Lung (tissue), 16 donors: ENCODE measurements around the gene OR5D13. TPM values are rescaled to one million over a fixed set of nuclear protein-coding genes. Genes with fewer than 3 reads are reported as not detected.

Experiments used
- ATAC-seq: fragments of 200-7000 bp; cut with Tn5 transposase; one replicate; pipeline ENCODE4 v1.9.1; 2020; ENCODE audit warnings: moderate number of reproducible peaks; ENCODE audit not compliant: insufficient read depth, low FRiP score
- DNase-seq, 3 donors: peaks; one replicate each; pipeline ENCODE4 v3.0.0-alpha.2; 2013 to 2017
- H3K27ac ChIP-seq, 2 donors: one replicate each; pipeline ENCODE4 v1.5.1; 2013; ENCODE audit warnings: mild to moderate bottlenecking in 2 of 2, moderate library complexity in 2 of 2, control low read depth in 1 of 2, inconsistent platforms in 1 of 2, low read depth in 1 of 2, low read length in 1 of 2
- H3K27me3 ChIP-seq, 3 donors: one replicate each; pipeline ENCODE4 v1.5.1; 2013; ENCODE audit warnings: low read length in 2 of 3; ENCODE audit not compliant: control insufficient read depth in 3 of 3, insufficient read depth in 3 of 3
- H3K36me3 ChIP-seq, 4 donors: one replicate each; pipeline ENCODE4 v1.5.1; 2013; ENCODE audit warnings: low read length in 4 of 4, mild to moderate bottlenecking in 1 of 4, moderate library complexity in 1 of 4; ENCODE audit not compliant: control insufficient read depth in 4 of 4, insufficient read depth in 4 of 4
- H3K4me1 ChIP-seq, 5 donors: one replicate each; pipeline ENCODE4 v1.5.1; 2013; ENCODE audit warnings: low read length in 5 of 5, mild to moderate bottlenecking in 2 of 5, moderate library complexity in 1 of 5; ENCODE audit not compliant: control insufficient read depth in 5 of 5, insufficient read depth in 5 of 5
- H3K4me3 ChIP-seq: one replicate; pipeline ENCODE4 v1.5.1; 2013; ENCODE audit warnings: mild to moderate bottlenecking, control low read depth, moderate library complexity
- H3K9ac ChIP-seq, 2 donors: one replicate each; pipeline ENCODE4 v1.5.1; 2013; ENCODE audit warnings: low read length in 2 of 2, control low read depth in 1 of 2; ENCODE audit not compliant: insufficient read depth in 1 of 2
- H3K9me3 ChIP-seq, 4 donors: one replicate each; pipeline ENCODE4 v1.5.1; 2013; ENCODE audit warnings: low read length in 3 of 4, mild to moderate bottlenecking in 1 of 4, moderate library complexity in 1 of 4; ENCODE audit not compliant: control insufficient read depth in 4 of 4, insufficient read depth in 3 of 4
- CTCF ChIP-seq: IDR thresholded peaks from 2 replicates; pipeline ENCODE4 v1.5.1; 2012; ENCODE audit warnings: mild to moderate bottlenecking; ENCODE audit errors: control extremely low read depth, extremely low read depth
- WGBS, 2 donors: extraction: QIAGEN DNeasy Blood & Tissue Kit; methylation state at CpG; one replicate each; pipeline ENCODE4 v1.1.7; 2013; 5-methylcytosine and 5-hydroxymethylcytosine counted together
- long read RNA-seq, 5 donors: transcript quantifications; one replicate each; lab custom pipeline, GENCODE V29; 2026
- polyA plus RNA-seq, 2 donors: library from polyadenylated mRNA; stranded (reverse); fragments of 200-250 nt; gene quantifications; one replicate each; pipeline ENCODE4 v1.2.1, GENCODE V29; 2013
- total RNA-seq, 2 donors: library from RNA; depleted of rRNA in 1 of 2; stranded (reverse); fragments of >200 nt in 1 of 2; gene quantifications; one replicate each; pipeline ENCODE4 v1.2.1, GENCODE V29; 2014 to 2021
- donor health status: control.
- donor health status: control.
- donor health status: Bipolar disorder and iron deficiency.
- donor health status: healthy.
- donor health status: DM: yes; HTN: yes; CAD: no.

Gene OR5D13, protein sequence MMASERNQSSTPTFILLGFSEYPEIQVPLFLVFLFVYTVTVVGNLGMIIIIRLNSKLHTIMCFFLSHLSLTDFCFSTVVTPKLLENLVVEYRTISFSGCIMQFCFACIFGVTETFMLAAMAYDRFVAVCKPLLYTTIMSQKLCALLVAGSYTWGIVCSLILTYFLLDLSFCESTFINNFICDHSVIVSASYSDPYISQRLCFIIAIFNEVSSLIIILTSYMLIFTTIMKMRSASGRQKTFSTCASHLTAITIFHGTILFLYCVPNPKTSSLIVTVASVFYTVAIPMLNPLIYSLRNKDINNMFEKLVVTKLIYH
- total RNA-seq (not detected), polyA plus RNA-seq (not detected)
- long read RNA-seq, donor 1, result 0 reads
- long read RNA-seq, donor 2, result 0 reads
- long read RNA-seq, donor 3, result 0 reads
- long read RNA-seq, donor 4, result 0 reads
- long read RNA-seq, donor 5, result 0 reads

DNA sequence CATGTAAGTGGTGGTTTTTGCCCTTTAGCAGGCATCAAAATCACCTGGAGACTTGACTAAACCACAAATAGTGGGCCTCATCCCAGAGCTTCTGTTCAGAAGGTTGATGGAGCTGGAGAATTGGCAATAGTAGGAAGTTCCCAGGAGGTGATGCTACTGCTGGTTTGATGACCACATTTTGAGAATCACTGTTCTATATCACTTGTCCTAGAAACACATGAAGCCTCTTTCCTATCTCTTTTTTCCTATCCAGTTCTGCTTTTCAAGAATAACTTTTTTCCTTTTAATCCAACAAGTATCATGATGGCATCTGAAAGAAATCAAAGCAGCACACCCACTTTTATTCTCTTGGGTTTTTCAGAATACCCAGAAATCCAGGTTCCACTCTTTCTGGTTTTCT, at the start of gene OR5D13:
Gene OR5D13 (plus strand): TSS at position 301 of the 400 bp plus-strand sequence. CDS start 0 bp downstream, at position 301.
- no peaks in the 10 kb centered on the region for H3K36me3 ChIP-seq
- H3K4me1 ChIP-seq, result no peaks in the 10 kb centered on the region
- H3K27ac ChIP-seq, result no peak within 1 kb of the TSS
- H3K27me3 ChIP-seq, result no peaks in the 10 kb centered on the region
- H3K9ac ChIP-seq, result no peak within 1 kb of the TSS
- ATAC-seq (no peak), DNase-seq (no peak)
- no peak within 1 kb of the TSS for H3K4me3 ChIP-seq
- peaks cover 2 to 5% (median 3%) of the 10 kb centered on the region in 4 donors for H3K9me3 ChIP-seq
- TF ChIP-seq CTCF, result no peak

- ATAC-seq, result no peak
- no peak overlapping the region for H3K9ac ChIP-seq
- no peak for TF ChIP-seq CTCF
- H3K27me3 ChIP-seq, result no peaks in the 10 kb centered on the region
- no peak overlapping the region for H3K4me3 ChIP-seq
- no peak for DNase-seq
- WGBS, 2 donors, result 20 to 24% methylated on average over 5 of the region's 5 CpGs
- no peaks in the 10 kb centered on the region for H3K36me3 ChIP-seq
- H3K27ac ChIP-seq, result no peak overlapping the region
- H3K4me1 ChIP-seq, result no peaks in the 10 kb centered on the region
- H3K9me3 ChIP-seq, result peaks cover 0 to 12% (median under 1%) of the 10 kb centered on the region in 4 donors
Observed at GRCh38 chr11:55726715-55727324, 46.4 kb upstream of the OR5D13 start.

DNA sequence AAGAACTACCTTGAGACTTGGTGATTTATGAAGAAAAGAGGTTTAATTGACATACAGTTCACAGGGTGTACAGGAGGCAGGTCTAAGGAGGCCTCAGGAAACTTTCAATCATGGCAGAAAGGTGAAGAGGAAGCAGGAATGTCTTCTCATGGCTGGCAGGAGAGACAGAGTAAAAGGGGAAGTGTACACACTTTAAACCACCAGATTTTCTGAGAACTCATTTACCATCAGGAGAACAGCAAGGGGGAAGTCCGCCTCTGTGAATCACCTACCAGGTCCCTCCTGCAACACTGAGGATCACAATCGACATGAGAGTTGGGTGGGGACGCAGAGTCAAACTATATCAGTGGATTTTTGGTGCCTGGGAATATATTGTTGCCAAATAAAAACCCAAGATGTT, 40.3 kb upstream of the OR5D13 start:
- no peaks in the 10 kb centered on the region for H3K4me1 ChIP-seq
- WGBS, 2 donors, result 62 to 67% methylated on average over 3 of the region's 3 CpGs
- ATAC-seq (no peak), DNase-seq (no peak)
- no peak overlapping the region for H3K4me3 ChIP-seq
- no peaks in the 10 kb centered on the region for H3K27me3 ChIP-seq
- H3K9ac ChIP-seq, result no peak overlapping the region
- H3K27ac ChIP-seq, result no peak overlapping the region
- H3K9me3 ChIP-seq, result peaks cover 0 to 10% (median 1%) of the 10 kb centered on the region in 4 donors
- H3K36me3 ChIP-seq, result no peaks in the 10 kb centered on the region
- TF ChIP-seq CTCF, result no peak
